Smooth muscle cell (in vitro differentiated cells): Measurements from ENCODE around the gene LPP. TPM values are rescaled to one million over a fixed set of nuclear protein-coding genes. Genes with fewer than 3 reads are reported as not detected.
"Not testable (repeated sequence)": the region's sequence is repeated elsewhere in the genome, so short reads cannot be mapped to it uniquely, and the experiment has no call there.

Source experiments
- DNase-seq: peaks from one replicate; lab custom pipeline; 2025; ENCODE audit not compliant: unreplicated experiment; lab: John Stamatoyannopoulos, UW
- H2AFZ ChIP-seq: fragments of 200-600 bp; sonication (generic); 2 replicates; pipeline ENCODE4 v1.6.0; 2016; ENCODE audit warnings: antibody characterized with exemption, low read depth, mild to moderate bottlenecking
- H3F3A ChIP-seq: fragments of 200-600 bp; sonication (generic); 2 replicates; pipeline ENCODE4 v1.6.0; 2017; ENCODE audit warnings: antibody characterized with exemption, low read depth
- H3K27ac ChIP-seq: fragments of 200-600 bp; sonication (generic); 2 replicates; pipeline ENCODE4 v1.5.1; 2016; ENCODE audit warnings: low read depth, mild to moderate bottlenecking
- H3K27me3 ChIP-seq: fragments of 200-600 bp; sonication (generic); 2 replicates; pipeline ENCODE4 v1.6.1; 2016; ENCODE audit warnings: low read depth, mild to moderate bottlenecking
- H3K36me3 ChIP-seq: fragments of 200-600 bp; sonication (generic); 2 replicates; pipeline ENCODE4 v1.5.1; 2016; ENCODE audit warnings: low read depth
- H3K4me1 ChIP-seq: fragments of 200-600 bp; sonication (generic); 2 replicates; pipeline ENCODE4 v1.5.1; 2016; ENCODE audit warnings: low read depth
- H3K4me2 ChIP-seq: fragments of 200-600 bp; sonication (generic); 2 replicates; pipeline ENCODE4 v1.6.0; 2016; ENCODE audit warnings: mild to moderate bottlenecking
- H3K4me3 ChIP-seq: fragments of 200-600 bp; sonication (generic); 2 replicates; pipeline ENCODE4 v1.5.1; 2016; ENCODE audit warnings: mild to moderate bottlenecking
- H3K79me2 ChIP-seq: fragments of 200-600 bp; sonication (generic); 2 replicates; pipeline ENCODE4 v1.6.0; 2016; ENCODE audit warnings: low read depth, mild to moderate bottlenecking
- H3K9ac ChIP-seq: fragments of 200-600 bp; sonication (generic); 2 replicates; pipeline ENCODE4 v1.6.0; 2016; ENCODE audit warnings: low read depth
- H3K9me3 ChIP-seq: fragments of 200-600 bp; sonication (generic); replicated peaks from 2 replicates; pipeline ENCODE4 v1.5.1; 2016; ENCODE audit warnings: low read depth
- H4K20me1 ChIP-seq: fragments of 200-600 bp; sonication (generic); 2 replicates; pipeline ENCODE4 v1.6.0; 2016; ENCODE audit warnings: low read depth
- WGBS: methylation state at CpG from one replicate; pipeline ENCODE4 v1.1.7; 2016; ENCODE audit warnings: low lambda C conversion rate; 5-methylcytosine and 5-hydroxymethylcytosine counted together
- polyA plus RNA-seq: library from polyadenylated mRNA; unstranded; fragments of >200 nt; fragmentation: Nextera tagmentation; extraction: Ambion mirVana; gene quantifications from 2 replicates; pipeline ENCODE4 v1.2.1, GENCODE V29; 2016
- total RNA-seq: library from RNA; depleted of rRNA; stranded (reverse); fragments of >200 nt; gene quantifications from 2 replicates; pipeline ENCODE4 v1.2.3, GENCODE V29; 2014
- TF ChIP-seq, protein P1 (sequence below): fragments of 200-600 bp; sonication (generic); IDR thresholded peaks from 2 replicates; pipeline ENCODE4 v1.5.1; 2017; ENCODE audit warnings: borderline replicate concordance, mild to moderate bottlenecking, antibody characterized with exemption; ENCODE audit not compliant: insufficient read depth, poor library complexity, severe bottlenecking

Gene LPP
- total and polyA plus RNA-seq, 2 experiments from 2014 or later: 42.3 to 128 TPM

DNA sequence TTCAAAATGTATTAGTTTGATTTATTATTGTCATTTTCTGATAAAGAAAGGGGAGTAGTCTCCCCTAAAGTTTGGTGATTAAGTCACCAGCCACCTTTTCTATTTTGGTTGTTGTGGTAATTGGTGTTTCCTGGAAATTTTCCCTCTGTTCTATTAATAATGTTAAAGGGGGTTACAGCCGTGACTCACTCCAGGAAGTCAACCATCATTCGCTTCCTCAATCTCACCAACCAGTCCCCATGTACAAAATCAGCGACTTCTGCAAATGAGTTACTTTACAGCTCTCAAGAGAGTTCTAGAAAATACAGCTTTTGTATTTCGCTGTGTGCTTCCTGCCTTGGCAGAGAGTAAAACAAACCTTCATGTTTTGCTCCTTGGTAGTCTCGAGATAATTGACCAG, 285.1 kb downstream of the LPP start:
- Histone ChIP-seq H3K36me3 (no peaks in the 10 kb centered on the region), H3K4me3 (no peak overlapping the region), H3K27me3 (no peaks in the 10 kb centered on the region), H3F3A (no peaks in the 10 kb centered on the region), H3K9ac (no peak overlapping the region), H3K4me1 (no peaks in the 10 kb centered on the region), H3K9me3 (no peaks in the 10 kb centered on the region), H3K79me2 (peaks cover 27% of the 10 kb centered on the region), H3K27ac (no peak overlapping the region), H2AFZ (no peak overlapping the region), H3K4me2 (no peak overlapping the region), H4K20me1 (peaks cover 21% of the 10 kb centered on the region)
- DNase-seq: no peak
- TF ChIP-seq, protein P1, sequence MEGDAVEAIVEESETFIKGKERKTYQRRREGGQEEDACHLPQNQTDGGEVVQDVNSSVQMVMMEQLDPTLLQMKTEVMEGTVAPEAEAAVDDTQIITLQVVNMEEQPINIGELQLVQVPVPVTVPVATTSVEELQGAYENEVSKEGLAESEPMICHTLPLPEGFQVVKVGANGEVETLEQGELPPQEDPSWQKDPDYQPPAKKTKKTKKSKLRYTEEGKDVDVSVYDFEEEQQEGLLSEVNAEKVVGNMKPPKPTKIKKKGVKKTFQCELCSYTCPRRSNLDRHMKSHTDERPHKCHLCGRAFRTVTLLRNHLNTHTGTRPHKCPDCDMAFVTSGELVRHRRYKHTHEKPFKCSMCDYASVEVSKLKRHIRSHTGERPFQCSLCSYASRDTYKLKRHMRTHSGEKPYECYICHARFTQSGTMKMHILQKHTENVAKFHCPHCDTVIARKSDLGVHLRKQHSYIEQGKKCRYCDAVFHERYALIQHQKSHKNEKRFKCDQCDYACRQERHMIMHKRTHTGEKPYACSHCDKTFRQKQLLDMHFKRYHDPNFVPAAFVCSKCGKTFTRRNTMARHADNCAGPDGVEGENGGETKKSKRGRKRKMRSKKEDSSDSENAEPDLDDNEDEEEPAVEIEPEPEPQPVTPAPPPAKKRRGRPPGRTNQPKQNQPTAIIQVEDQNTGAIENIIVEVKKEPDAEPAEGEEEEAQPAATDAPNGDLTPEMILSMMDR: no peak
- 87% methylated on average over 5 of the region's 5 CpGs for WGBS

DNA sequence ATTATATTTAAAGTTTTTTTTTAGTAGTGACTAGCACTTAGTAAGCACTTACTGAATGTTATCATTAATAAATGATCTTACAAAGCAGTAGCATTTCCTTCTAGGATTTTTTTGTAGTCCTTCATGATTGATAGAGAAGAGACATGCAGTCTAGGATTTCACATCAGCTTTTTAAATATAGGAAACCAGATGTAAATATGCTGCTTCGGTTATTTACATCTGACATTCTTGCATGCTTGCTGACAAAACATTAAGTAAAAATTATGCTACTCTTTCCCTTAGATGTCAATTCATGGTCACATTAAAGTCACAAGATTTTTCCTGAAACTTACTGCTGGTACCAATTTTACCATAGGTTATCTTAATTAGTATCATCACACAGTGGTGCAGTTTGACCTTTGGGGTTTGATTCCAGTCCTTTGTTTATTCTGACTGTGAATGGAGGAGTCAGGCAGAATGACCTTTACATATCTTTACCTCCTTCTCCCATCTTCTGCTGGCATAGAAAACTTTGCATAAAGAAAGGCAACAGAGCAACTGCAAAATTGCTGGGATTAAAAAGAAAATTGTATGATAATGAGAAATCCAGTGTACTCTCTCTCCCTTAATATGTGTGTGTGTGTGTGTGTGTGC, 286.5 kb downstream of the LPP start:
- H3K4me1 ChIP-seq: no peaks in the 10 kb centered on the region
- no peak overlapping the region for H2AFZ ChIP-seq
- peaks cover 21% of the 10 kb centered on the region for H3K79me2 ChIP-seq
- no peaks in the 10 kb centered on the region for H3F3A ChIP-seq
- no peak overlapping the region for H3K4me3 ChIP-seq
- WGBS: 88% methylated on average over 1 of the region's 1 CpG
- TF ChIP-seq, protein P1: no peak
- no peaks in the 10 kb centered on the region for H3K36me3 ChIP-seq
- H3K9ac ChIP-seq: no peak overlapping the region
- H3K9me3 ChIP-seq: no peaks in the 10 kb centered on the region
- no peaks in the 10 kb centered on the region for H3K27me3 ChIP-seq
- H4K20me1 ChIP-seq: peaks cover 13% of the 10 kb centered on the region
- no peak for DNase-seq
- H3K4me2 ChIP-seq: no peak overlapping the region
- H3K27ac ChIP-seq: peak overlapping the region; percentile 10

DNA sequence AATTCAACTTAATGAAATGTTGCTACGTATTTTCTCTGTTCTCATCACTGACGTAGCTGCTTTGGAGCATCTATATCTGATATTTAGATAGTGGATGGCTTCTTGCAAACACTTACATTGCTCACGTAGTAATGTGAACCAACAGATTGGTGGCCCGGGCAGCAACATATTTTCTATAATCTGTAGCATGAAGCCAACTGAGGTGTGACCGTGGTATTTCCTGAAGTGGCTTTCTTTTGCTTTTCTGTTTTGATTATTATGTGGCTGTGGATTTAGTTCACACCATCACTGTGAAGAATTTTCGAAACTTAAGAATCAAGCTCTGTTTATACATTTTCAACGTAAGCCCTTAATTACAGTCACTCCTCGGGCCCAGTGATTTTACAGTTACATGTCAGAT, 288.5 kb downstream of the LPP start:
- no peak overlapping the region for H2AFZ ChIP-seq
- peaks cover 13% of the 10 kb centered on the region for H4K20me1 ChIP-seq
- H3K4me3 ChIP-seq: no peak overlapping the region
- H3K4me1 ChIP-seq: no peaks in the 10 kb centered on the region
- H3K36me3 ChIP-seq: no peaks in the 10 kb centered on the region
- H3K79me2 ChIP-seq: peaks cover 18% of the 10 kb centered on the region
- no peaks in the 10 kb centered on the region for H3F3A ChIP-seq
- TF ChIP-seq, protein P1: no peak
- H3K4me2 ChIP-seq: no peak overlapping the region
- DNase-seq: no peak
- no peak overlapping the region for H3K27ac ChIP-seq
- no peaks in the 10 kb centered on the region for H3K27me3 ChIP-seq
- WGBS: 85% methylated on average over 8 of the region's 8 CpGs
- H3K9ac ChIP-seq: no peak overlapping the region
- no peaks in the 10 kb centered on the region for H3K9me3 ChIP-seq

DNA sequence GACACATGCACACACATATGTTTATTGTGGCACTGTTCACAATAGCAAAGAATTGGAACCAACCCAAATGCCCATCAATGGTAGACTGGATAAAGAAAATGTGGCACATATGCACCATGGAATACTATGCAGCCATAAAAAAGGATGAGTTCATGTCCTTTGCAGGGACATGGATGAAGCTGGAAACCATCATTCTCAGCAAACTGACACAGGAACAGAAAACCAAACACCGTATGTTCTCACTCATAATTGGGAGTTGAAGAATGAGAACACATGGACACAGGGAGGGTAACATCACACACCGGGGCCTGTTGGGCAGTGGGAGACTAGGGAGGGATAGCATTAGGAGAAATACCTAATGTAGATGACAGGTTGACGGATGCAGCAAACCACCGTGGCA, 291.2 kb downstream of the LPP start:
- not testable (repeated sequence) for H3K4me1 ChIP-seq
- WGBS: 97% methylated on average over 4 of the region's 4 CpGs

More for the DNA sequence above, 291.2 kb downstream of the LPP start:
- H3K27me3 ChIP-seq, H3K4me2 ChIP-seq, H3K9ac ChIP-seq, H3K27ac ChIP-seq, H2AFZ ChIP-seq, H3K9me3 ChIP-seq, H3F3A ChIP-seq, H3K4me3 ChIP-seq, DNase-seq, H3K36me3 ChIP-seq: not testable (repeated sequence)
- H3K79me2 ChIP-seq: peaks cover 41% of the 10 kb centered on the region
- peaks cover 25% of the 10 kb centered on the region for H4K20me1 ChIP-seq
